Stimulated activated CD8-positive, alpha-beta memory T cell treated with anti-CD3 and anti-CD28 coated beads, Interleukin-4, amount 100 ng/mL, for 4 hours (primary cell): Measurements from ENCODE around the gene HPCAL1.

Source experiments
- DNase-seq, 2 donors: peaks; one replicate each; pipeline ENCODE4 v3.0.0-alpha.2; 2020; ENCODE audit warnings: low read depth in 2 of 2, low spot score in 1 of 2

HPCAL1 gene

DNA sequence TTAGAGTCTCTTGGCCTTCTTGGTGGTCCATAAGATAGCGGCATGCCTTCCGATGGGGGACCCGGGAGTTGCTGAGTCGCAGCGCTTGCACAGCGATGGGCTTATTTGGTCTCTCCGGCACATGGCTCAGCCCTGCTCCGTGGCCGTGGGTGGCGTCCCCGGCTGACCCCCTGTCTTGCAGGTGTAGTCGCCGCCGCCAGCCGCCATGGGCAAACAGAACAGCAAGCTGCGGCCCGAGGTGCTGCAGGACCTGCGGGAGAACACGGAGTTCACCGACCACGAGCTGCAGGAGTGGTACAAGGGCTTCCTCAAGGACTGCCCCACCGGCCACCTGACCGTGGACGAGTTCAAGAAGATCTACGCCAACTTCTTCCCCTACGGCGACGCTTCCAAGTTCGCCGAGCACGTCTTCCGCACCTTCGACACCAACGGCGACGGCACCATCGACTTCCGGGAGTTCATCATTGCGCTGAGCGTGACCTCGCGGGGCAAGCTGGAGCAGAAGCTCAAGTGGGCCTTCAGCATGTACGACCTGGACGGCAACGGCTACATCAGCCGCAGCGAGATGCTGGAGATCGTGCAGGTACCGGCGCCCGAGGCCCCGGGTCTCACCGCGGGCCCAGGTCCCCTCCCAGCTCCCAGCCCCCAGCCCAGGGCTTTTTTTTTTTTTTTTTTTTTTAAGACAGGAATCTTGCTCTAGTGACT is 117.0 kb downstream of the HPCAL1 start:
- DNase-seq = no peak

DNA sequence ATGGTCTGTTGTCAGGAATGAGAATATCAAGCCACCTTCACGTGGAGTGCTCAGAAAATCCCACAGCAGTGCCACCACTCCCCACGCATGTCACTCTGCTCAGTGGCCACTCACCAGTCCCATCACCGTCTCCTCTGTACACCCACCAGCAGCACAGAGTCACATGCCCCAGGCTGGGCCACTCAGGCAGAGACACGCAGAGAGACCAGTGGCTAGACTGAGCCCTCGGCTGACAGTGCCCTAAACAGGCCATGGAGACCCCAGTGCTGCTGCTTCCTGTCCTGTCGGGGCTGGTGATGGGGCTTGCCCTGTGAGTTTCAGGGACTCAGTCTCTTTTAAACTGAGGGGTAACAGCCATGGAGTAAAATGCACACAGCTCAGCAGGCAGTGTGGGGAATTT is 119.5 kb downstream of the HPCAL1 start:
- DNase-seq = no peak

- DNase-seq = no peak
Observed at GRCh38 chr2:10422732-10423399, 120.2 kb downstream of the HPCAL1 start.

DNA sequence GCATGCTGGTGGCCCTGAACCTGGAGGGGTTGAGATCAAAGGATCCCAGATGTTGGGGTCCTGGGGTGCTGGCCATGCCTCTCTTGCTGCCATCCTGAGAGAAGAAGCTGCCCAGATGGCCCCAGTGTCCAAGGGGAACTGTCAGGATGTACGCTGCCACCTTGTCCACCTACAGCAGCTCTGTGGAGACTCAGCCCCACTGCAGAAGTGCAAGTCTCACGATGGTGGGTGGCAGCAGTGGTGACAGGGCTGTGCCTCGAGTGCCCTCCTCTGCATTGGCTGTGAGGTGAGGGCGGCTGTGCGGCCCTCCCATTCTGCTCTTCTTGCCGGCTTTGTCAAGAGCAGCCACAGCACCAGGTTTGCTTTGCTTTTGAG is 120.7 kb downstream of the HPCAL1 start:
- no peak for DNase-seq

DNA sequence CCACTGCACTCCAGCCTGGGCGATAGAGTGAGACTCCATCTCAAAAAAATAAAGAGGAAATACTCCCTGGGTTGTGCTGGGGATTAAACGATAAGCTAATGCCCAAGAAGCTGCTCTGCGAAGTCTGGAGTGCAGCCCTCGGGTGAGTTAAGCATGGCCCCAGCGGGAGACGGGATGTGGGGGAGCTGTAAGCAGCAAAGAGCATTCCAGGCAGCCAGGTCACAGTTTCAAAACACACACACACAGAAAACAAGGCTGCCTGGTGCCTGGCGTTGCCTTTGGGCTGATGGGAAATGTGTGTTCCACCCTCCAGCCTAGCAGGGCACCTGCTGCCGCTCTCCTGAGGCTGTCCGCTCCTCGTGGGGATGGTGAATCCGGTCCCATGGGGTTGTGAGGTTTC is 121.3 kb downstream of the HPCAL1 start:
- DNase-seq = no peak

DNA sequence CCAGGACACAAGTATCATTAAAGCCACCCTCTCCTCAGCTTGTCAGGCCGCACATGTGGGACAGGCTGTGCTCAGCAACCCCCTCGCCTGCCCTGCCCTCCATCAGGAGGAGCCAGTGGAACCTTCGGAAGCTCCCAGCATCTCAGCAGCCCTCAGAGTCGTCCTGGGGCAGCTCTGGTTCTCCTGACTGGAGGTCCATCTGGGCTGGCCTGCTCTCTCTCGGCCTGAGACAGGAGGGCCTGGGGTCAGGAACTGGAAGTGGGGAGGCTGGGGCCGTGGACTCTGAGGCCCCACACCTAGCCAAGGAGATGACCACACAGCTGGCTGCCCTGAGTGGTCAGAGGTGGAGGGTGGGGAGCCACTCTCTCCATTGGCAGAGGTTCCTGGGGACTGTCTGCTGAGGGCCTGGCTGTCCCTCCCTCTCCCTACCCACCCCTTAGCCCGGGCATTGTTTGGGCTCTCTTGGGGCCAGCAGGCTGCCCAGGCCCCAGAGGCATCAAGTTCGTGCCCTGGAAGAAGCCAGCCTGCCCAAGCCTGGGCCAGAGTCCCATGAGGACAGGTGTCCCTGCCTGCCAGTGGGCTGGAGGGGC is 122.3 kb downstream of the HPCAL1 start:
- no peak for DNase-seq

- no peak for DNase-seq
Observed at GRCh38 chr2:10425699-10426098, 123.0 kb downstream of the HPCAL1 start.

GRCh38 chr2:10426726-10427617 is 124.3 kb downstream of the HPCAL1 start:
- no peak for DNase-seq

- DNase-seq = no peak
Observed at GRCh38 chr2:10427618-10427949, 124.9 kb downstream of the HPCAL1 start.

DNA sequence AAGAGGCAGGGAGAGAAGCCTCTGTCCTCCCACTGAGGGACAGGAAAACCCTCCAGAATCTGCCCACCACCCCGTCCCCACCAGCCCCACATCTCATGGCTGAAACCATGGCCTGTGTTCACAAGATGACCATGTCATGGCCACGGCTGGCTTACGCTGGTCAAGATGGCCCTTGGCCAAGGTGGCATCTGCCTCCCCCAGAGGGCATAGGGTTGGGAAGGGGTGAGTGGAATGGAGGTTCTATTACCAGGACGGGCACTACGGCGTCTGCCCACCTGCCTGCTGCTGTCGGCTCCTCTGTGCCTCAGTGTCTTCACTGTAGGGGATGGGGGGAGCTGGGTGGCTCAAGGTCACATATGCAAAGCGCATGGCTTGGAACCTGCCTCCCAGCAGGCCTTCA is 125.7 kb downstream of the HPCAL1 start:
- no peak for DNase-seq

DNA sequence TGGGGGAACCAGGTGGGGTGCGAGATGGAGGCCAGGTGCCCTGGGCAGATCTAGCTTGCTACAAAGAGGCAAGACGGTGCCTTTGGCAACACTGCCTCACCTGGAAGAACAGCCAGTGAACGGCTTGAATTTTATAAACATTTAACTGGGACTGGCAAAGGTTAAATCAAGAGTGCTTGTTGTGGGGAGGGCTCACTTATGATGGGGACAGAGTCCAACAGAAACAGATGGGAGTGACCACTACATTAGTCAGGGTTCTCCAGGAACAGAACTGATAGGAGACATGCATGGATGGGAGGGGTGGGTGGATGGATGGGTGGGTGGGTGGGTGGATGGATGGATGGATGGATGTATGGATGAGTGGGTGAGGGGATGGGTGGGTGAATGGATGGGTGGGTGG is 126.2 kb downstream of the HPCAL1 start:
- no peak for DNase-seq

DNA sequence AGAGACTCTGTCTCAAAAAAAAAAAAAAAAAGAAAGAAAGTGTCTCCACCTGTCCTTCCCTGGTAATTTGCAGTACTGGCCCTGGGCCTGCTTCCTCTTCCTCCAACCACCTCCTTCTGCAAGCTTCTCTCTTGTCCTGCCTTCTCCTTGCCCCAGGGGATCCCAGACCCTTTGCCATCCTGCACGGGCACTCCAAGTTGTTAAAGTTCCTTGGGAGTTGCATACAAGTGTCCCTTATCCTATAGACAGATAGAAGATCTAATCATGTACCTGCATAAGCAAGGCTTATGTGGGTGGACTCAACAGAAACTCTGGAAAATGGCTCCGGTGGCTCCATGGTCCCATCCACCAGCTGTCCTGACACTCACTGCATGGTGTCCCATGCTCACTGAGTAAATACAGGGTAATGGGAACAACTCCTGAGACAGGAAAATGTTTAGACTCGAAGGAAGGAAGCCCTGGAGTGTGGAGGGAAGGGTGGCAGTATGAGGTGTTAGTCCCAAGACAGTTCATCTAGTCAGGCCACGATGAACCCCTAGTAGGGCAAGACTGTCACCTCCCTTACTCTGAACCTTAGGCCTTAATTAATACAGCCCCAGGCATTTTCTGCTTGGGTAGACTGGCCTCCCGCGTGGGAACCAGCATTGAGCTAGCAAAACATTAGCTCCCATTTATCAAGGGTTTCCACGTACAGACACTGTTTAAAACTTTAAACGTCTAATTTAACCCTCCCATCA is 128.3 kb downstream of the HPCAL1 start:
- no peak for DNase-seq

DNA sequence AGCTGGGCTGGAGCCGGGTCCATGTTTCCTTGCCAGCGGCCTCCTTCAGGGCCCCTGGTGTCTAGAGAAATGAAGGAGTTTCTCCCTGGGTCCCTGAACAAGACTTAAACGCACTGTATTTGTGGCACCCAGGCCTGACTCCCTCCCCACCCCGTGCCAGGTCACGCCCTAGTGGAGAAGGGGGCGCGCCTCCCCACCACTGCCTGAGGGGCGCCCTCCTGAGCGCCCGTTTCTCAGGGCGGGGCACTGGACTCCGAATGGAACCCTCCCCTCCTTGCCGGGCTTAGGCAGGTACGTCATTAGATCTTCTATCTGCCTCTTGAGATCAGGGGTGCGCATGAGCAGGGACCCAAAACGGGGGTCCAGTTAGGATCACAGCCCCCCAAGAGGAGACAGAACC is 129.1 kb downstream of the HPCAL1 start:
- DNase-seq = no peak

GRCh38 chr2:10432311-10433181 is 129.8 kb downstream of the HPCAL1 start:
- no peak for DNase-seq

DNA sequence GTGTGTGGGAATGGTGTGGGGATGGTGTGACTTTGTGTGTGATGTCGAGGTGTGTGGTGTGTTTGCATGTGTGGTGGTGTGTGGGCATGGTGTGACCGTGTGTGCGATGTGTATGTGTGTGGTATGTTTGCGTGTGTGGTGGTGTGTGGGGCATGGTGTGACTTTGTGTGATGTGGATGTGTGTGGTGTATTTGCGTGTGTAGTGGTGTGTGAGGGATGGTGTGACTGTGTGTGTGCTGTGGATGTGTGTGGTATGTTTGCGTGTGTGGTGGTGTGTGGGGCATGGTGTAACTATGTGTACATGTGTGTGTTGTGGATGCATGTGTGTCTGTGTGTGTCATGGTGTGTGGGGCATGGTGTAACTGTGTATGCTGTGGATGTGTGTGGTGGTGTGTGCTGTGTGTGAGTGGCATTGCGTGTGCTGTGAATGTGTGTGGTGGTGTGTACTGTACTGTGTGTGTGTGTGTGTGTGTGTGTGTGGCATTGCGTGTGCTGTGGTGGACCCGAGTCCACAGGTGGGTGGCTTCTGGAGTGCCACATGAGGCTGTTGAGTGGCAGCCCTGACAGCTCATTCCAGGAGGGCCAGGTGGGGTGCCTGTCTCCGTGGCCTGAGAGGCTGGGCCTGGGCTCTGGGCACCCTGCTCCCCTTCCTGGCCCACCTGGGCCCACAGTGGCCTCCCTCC is 130.7 kb downstream of the HPCAL1 start:
- DNase-seq = no peak

GRCh38 chr2:10433947-10434885 is 131.5 kb downstream of the HPCAL1 start:
- DNase-seq = no peak

- DNase-seq = peak; percentile 32 to 67
Observed at GRCh38 chr2:10434886-10435819, 132.4 kb downstream of the HPCAL1 start.
